ENCODE results near the gene KDELR1.

KDELR1 gene

DNA sequence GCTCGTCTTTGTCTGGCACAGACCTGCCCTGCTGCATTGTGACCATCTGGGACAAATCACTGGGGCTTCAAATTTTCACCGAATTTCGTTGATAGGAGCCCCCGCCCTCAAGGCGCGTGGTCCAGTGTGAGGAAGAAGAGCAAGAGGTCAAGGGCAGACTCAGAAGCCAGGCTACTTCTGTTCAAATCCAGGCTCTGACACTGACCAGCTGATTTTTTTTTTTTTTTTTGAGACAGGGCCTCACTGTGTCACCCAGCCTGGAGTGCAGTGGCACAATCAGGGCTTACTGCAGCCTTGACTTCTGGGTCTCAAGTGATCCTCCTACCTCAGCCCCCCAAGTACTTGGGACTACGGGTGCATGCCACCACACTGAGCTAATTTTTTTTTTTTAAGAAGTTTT lies 20.0 kb downstream of the KDELR1 start:
- DNase-seq (ENCODE audit: low read depth): no peak

DNA sequence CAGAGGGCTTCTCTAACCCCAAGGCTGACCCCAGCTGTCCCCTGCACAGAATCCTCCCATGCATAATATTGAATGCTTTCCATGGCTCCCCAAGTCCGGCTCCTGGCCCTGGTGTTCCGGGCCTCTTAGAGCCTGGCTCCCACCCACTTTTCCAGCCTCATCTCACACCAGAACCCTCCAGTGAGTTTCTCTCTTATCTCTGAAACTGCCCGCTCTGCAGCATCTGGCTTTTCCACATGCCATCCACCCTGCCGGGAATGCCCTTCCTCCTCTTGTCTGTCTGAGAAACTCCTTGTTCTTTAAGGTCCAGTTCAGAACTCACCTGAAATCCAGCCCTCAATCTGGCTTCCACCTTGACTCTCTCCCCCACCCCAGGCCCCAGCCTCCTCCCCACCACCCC lies 20.4 kb downstream of the KDELR1 start:
- DNase-seq (ENCODE audit: low read depth): no peak

DNA sequence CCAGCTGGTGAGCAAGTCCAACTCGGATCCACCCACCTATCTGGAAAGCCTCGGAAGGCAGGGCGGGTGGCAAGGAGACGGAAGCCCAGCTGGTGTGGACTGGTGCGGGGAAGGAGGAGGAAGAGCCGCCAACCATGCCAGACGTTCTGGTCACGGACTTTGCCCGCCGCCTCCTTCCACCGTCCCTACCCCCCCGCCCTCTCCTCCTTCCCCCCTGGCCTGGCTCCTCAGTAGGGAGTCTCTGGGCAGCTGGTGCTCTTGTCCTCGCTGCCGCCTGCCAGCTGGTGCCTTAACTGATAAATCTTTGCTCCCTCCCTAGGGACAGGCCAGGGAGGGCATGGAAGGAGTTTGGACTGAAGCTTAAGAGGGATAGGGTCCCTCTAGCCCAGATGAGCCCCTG lies 22.4 kb downstream of the KDELR1 start:
- no peak for DNase-seq (ENCODE audit: low read depth)

DNA sequence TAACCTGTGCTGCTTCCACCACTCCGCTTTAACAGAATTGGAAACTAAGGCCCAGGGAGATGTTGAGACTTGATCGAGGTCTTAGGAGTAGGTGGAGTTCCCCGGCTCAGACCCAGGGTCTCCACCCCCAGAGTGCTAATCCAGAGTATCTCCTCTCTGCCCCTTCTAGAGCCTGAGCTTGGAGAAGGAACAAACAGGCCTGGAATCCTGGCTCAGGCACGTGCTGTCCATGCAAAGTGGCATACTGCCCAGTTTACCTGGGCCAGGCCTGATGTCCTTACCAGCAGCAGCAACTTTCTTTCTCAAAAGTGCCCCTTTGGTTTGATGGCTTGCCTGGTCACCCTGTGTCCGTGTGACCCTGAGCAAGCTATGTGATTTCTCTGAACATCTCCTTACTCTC lies 23.5 kb downstream of the KDELR1 start:
- DNase-seq (ENCODE audit: low read depth): no peak

DNA sequence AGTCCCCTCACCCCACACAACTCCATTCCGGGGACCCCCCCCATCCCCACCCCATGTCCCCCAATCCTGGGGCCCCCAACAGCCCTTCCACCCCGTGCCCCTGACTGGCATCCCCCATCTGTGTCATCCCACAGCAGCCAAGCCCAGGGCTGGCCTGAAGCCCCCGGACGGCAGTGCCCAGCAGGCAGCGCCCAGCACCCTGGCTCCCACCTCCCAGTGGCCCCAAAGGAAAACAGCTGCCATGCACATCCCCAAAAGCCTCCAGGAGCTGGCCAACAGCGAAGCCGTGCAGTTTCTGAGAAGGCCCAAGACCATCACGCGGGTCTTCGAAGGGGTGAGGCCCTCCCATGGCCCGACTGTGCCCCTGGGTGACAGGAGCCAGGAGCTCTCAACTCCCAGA lies 25.7 kb downstream of the KDELR1 start:
- no peak for DNase-seq (ENCODE audit: low read depth)

DNA sequence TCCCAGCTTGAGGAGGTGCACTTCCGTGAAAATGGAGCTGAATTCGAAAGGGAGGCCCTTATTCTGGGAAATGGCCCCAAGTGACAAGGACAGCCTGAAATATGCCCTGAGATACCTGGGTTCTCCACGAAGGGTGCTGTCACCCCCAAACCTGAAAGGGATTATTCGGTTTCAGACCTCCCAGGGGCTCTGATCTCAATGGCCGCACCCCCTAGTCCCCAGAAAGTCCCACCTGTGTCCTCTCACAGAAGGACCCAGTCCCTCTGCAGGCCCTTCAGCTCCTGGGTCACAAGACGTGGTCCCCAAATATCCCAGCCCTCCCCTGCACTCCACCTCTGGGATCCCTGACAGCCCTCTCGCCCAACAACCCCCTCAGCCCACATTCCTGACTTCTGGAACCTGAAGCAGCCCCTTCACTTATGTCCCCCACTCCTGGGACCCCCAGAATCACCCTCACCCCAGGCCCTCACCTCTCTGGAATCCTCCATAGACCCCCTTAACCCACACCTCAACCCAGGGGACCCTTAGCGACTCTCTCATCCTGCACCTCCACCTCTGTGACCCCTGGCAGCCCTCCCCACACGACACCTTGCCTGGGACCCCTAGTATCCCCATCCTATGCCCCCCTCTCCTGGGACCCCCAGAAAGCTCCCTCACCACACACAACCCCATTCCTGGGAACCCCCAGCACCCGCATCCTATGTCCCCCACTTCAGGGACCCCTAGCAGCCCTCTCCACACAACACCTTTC lies 26.6 kb downstream of the KDELR1 start:
- no peak for DNase-seq (ENCODE audit: low read depth)

DNA sequence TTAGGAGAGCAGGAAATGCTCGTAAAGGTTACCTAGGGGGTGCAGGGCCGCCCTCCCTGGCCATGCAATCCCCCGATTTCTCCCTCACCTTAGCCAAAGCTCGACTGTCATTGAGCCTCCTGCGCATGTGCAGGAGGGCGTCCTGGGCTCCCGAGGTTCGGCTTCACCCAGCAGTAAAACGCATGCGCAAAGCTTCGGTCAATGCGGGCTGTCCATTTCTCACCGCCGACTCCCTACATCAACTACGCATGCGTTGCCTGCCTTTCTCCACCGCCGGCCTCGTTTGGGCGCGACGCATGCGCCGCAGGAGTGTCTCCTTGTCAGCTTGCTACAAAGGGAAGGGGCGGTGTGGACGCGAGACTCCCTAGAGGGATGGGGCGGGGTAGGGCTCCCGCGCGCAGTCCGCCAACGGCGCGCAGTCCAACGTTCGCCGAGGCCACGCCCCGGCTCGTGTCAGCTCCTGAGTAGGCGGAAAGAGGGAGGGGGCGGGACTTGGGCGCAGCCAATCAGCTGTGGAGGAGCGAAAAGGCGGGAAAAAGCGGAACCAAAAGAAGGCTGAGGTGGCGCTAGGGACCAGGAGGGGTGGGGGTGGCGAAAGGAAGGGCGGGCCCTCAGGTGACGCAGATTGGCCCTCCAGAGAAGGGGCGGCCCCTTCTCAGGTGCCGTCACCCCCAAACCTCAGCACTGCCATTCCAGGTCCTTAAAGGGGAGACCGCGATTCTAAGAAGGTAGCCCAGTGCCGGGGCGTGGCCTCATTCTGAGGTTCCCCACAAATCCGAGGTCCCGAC lies 27.3 kb downstream of the KDELR1 start, which contains the start of the genes SYNGR4 and TMEM143:
Gene SYNGR4 (plus strand): TSS at position 558 of the 788 bp plus-strand sequence. CDS start 1,476 bp downstream, outside the sequence.
Gene TMEM143 (minus strand): TSS at position 131 of the 788 bp plus-strand sequence. CDS start 20 bp downstream, at position 111.
- DNase-seq (ENCODE audit: low read depth): peak; percentile 97

DNA sequence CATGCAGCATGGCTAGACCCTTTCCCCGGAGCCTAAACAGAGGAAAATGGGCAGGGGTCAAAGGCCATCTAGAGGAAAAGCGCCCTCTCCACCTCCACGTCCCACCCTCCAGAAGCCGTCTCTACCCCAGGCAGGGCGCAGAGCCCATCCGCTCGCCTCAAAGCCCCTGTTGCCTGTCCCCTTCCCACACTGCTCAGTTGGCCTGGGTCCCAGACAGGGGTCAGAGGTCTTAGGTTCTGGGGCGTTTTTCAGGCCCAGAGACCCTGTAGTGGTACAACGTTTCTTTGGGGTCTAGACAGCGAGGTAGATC lies 27.9 kb downstream of the KDELR1 start:
- DNase-seq (ENCODE audit: low read depth): no peak

DNA sequence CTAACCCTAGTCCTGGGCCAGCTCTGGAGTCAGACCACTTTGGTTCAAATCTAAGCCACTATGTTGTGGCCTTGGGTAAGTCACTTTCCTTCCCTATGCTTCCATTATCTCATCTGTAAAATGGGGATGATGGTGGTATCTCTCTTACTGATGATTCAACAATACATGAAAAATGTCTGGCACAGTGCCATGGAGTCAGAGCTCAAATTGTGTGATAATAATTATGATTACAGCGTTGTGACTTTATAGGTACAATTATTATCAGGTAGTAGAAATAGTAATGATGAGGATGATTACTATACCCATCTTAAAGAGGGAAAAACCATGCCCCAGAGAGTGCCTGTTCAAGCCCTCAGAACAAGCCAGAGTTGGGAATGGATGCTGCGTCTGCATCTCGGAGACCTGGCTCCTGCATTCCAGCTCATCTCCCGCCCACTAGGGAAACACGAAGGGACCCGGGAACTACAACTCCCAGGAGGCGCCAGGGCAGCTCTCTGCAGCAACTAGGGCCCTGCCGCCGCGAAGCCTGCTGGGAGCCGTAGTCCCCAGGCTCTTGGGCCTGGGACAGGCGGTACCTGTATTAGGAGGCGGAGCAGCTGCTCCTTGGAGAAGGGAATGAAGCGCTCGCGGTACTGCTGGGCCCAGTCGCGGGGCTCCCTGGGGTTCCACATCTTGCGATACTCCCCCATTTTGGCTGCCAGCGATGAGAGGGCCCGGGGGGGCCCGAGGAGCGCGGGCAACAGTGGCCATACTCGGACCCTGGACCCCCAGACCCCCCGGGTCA lies 28.4 kb downstream of the KDELR1 start:
- DNase-seq (ENCODE audit: low read depth): peak; percentile 77

DNA sequence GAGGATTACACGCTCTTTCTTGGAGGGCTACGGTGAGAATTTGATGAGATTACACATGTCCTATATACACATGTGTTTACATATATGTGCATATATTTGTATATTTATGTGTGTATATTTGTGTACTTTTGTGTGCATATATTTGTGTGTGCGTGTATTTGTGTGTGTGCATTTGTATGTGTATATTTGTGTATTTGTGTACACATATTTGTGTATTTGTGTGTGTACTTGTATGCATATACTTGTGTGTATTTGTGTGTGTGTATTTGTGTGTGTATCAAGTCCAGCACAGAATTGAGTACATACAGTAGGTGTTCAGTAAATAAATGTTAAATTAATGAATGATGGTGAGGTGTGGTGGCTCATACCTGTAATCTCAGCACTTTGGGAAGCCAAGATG lies 29.4 kb downstream of the KDELR1 start:
- no peak for DNase-seq (ENCODE audit: low read depth)

DNA sequence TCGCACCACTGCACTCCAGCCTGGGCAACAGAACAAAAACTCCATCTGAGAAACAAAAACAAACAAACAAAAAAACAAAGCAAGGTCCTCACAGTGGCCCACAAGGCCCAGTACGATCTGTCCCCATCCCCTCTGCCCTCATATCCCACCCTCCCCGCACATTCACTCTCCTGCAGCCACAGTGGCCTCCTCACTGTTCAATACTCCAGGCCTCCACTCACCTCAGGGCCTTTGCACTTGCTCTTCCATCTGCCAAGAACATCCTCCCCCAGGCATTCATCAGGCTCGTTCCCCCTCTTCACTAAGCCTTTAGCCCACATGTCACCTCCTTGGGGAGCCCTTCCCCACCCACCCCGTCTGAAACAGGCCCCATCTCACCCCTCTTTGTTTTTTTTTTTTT lies 32.2 kb downstream of the KDELR1 start:
- no peak for DNase-seq (ENCODE audit: low read depth)

DNA sequence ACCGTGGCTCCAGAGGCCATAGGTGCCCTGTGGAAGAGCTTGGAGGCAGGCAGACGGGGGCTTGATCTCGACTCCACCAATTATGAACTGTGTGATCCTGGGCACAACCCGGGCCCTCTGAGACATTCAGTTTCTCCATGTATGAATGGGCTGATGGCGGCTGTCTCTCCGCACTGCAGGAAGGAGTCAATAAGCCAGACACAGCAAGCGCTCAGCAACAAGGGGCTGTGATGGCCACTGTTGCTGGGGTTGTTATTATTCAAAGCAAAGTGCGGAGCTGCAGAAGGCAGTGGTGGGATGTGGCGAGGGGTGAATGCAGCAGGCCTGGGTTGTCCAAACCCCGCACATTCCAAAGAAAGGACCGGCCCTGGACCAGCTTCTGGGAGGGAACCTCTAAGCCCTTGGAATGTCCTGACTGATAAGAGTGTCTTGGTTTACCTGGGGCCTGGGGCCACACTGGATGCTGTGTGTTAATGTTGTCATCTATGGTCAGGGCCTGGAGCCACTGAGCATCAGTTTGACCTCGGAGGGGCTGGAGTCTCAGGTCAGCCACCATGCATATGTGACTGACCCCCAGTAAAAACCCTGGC lies 35.9 kb downstream of the KDELR1 start:
- DNase-seq (ENCODE audit: low read depth): no peak

DNA sequence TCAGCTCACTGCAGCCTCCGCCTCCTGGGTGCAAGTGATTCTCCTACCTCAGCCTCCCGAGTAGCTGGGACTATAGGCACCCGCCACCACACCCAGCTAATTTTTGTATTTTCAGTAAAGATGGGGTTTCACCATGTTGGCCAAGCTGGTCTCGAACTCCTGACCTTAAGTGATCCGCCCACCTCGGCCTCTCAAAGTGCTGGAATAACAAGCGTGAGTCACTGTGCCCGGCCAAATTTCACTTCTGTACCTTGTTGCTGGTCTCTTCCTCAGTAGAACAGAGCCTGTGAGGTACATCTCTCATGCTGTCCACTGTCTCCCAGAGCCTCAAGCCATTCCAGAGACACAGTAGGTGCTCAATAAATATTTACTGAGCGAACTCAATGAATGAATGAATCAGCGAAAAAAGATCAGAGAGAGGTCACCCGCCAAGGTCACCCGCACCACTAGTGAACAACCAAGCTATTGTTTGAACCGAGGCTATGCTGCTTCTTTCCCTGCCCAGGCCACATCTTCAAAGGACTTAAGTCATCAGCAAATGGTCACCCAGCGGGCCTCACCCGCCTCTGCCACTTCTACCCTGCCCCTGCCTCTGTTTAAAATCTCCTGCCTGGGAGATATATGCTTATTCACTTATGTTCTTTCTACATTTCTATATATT lies 36.9 kb downstream of the KDELR1 start:
- DNase-seq (ENCODE audit: low read depth): no peak

DNA sequence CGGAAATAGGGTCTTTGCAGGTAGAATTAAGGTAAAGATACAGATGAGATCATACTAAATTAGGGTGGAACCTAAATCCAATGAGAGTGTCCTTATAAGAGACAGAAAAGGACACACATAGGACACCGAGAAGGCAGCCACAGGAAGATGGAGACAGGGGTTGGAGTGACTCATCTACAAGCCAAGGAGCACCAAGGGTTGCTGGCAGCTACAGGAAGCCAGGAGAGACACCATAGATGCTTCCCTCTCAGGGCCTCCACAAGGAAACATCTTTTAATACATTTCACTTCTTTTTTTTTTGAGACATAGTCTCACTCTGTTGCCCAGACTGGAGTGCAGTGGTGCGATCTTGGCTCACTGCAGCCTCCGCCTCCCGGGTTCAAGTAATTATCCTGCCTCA lies 37.7 kb downstream of the KDELR1 start:
- DNase-seq (ENCODE audit: low read depth): no peak

DNA sequence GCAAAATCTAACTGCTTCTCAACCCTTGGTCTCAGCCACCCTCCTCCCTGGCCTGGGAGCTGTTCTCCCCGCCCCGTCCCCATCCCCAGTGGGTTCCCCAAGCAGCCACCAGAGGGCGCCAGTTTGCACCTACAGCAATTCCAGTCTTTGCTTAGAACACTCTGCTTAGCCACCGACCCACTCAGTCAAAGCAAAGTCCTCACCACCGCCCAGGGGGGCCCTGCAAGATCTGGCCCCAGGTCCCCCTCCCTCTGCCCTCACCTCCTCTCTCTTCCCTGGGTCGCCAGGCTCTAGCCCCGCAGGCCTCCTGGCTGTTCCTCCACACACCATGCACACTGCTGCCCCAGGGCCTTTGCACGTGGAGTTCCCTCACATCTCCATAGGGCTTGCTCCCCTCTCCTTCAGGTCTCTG lies 40.0 kb downstream of the KDELR1 start:
- peak; percentile 63 for DNase-seq (ENCODE audit: low read depth)

DNA sequence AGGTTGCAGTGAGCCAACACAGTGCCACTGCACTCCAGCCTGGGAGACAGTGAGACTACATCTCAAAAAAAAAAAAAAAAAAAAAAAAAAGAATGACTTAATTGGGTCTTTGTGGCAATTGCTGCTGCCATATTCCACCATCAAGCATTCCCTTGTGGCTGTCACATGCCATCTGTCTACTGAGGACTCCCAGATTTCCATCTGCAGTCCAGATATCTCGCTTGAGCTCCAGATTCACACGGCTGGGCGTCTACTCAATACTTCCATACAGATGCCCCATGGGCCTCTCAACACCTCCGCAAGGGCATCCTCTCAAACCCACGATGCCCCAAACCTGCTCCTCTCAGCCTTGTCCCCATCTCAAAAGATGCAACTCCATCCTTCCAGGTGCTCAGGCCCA lies 40.5 kb downstream of the KDELR1 start:
- no peak for DNase-seq (ENCODE audit: low read depth)

DNA sequence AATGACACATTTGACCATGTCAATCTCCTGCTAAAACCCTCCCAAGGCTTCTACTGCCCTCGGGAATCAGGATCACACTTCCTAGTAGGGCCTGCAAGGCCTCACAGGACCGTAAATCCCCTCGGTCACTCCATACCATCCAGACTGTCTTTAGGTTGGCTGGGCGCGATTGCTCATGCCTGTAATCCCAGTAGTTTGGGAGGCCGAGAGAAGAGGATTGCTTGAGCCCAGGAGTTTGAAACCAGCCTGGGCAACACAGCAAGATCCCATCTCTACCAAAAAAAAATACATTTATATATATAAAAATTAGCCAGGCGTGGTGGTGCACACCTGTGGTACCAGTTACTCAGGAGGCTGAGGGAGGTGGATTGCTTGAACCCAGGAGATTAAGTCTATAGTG lies 42.6 kb downstream of the KDELR1 start:
- DNase-seq (ENCODE audit: low read depth): no peak

DNA sequence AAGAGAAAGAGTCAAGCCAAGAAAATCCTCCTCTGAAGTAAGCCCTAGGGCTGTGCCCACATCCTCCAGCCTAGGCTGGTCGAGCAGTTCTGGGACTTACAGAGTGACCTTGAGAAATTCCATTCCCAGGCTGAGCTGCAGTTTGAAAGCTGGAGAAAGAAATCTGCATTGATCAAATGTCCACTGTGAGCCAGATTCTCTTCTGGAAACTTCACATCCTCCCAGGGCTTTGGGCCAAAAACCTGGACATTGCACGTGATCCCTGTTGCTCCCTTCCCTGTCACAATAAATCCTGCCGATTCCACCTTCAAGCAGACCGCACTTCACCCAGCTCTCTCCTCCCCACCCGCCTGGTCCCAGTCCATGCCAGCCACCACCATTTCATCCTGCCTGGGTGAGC lies 43.3 kb downstream of the KDELR1 start:
- DNase-seq (ENCODE audit: low read depth): no peak

DNA sequence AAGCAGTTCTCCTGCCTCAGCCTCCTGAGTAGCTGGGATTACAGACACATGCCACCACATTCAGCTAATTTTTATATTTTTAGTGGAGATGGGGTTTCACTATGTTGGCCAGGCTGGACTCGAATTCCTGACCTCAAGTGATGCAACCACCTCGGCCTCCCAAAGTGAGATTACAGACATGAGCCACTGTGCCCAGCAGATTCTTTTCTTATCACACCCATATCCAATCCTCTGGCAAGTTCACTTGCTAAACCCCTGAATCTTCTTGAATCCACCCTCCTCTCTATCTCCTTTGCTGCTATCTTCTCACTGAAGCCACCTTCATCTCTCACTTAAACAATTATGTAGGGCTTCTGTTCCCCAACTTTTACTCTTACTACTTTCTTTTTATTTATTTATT lies 45.2 kb downstream of the KDELR1 start:
- DNase-seq (ENCODE audit: low read depth): no peak

DNA sequence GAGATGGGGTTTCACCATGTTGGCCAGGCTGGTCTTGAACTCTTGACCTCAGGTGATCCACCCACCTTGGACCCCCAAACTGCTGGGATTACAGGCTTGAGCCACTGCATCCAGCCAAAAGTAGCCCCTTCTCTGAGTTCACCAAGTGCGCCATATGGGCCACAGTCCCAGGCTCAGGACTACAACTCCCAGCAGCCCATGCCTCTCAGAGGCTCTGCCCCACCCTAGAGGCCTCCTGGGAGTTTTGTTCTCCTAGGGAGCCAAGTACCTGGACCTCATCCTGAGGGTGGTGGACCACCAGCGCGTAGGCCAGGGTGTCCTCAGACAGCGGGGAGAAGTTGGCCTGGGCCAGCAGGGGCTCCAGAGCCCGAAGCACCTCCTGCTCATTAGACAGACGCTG lies 46.5 kb downstream of the KDELR1 start:
- no peak for DNase-seq (ENCODE audit: low read depth)

DNA sequence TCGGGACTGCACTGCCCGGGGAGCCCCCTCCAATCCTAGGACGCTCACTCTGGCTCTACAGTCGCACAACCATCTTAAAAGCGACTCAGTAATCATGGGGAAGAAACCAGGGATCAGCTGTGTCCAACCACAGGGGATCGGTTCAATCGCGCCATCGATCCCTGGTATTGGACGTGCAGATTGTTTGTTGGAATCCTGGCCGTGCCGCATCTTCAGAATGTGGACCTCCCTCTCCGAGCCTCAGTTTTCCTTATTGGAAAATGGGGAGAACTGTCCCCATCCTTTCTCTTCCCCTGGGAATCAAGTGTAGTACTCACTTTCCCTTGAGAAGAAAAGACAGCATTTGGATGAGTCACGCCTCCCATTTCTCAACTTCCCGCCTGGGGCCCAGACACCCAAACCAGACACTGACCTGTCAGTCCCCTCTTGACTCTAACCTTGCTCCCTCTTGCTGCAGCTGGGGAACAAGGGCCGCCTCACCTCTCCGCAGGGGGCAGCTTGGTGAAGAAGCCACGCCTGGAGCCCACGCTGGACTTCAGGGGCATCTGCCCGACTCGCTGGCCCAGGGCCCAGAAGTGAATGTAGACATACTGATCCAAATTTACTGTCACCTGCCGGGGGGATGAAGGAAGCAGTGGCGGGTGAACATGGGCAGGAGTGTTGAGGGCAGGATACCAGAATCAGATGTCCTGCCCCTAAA lies 48.4 kb downstream of the KDELR1 start:
- no peak for DNase-seq (ENCODE audit: low read depth)

Measured in activated T-helper 1 cell treated with Interleukin-2 at 50 U/mL for 16 hours (primary cell).